Measurements from ENCODE around the gene KRT6B.
"Not testable (repeated sequence)": the region's sequence is repeated elsewhere in the genome, so short reads cannot be mapped to it uniquely, and the experiment has no call there.

KRT6B gene

DNA sequence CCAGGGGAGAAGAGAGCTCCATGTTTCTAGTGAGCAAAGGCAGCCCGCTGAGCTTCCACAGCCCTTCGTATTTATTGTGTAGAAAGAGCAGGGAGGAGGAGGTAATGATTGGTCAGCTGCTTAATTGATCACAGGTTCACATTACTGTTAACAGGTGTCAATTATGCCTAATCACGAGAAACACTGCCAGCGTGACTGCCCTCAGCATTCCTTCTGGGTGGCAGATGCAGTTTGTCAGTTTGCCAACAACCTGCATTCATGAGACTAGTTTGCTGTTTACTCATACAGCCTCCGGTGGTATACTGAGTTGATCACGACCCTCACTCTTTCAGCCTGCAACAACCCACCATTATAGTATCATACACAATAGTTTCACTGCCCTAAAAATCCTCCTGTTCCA lies 48.6 kb upstream of the KRT6B start:
- H3K9me3 ChIP-seq (ENCODE audit: control insufficient read depth, insufficient read depth, low read depth, low read length); H3K4me1 ChIP-seq (ENCODE audit: control insufficient read depth, insufficient read depth, low read length); POLR2A ChIA-PET; H3K4me3 ChIP-seq (ENCODE audit: low read depth, low read length); H3K36me3 ChIP-seq (ENCODE audit: control insufficient read depth in 2 of 2, insufficient read depth in 1 of 2, low read length in 2 of 2); H3K27ac ChIP-seq (ENCODE audit: extremely low read depth, low read depth, low read length): not testable (repeated sequence)
- CTCF ChIA-PET, result interaction anchor here (0.6 to 1.0 kb wide), 2 partner anchors 106 to 348 kb away, joined by 3 to 6 read pairs; no protein-coding TSS in a partner anchor

DNA sequence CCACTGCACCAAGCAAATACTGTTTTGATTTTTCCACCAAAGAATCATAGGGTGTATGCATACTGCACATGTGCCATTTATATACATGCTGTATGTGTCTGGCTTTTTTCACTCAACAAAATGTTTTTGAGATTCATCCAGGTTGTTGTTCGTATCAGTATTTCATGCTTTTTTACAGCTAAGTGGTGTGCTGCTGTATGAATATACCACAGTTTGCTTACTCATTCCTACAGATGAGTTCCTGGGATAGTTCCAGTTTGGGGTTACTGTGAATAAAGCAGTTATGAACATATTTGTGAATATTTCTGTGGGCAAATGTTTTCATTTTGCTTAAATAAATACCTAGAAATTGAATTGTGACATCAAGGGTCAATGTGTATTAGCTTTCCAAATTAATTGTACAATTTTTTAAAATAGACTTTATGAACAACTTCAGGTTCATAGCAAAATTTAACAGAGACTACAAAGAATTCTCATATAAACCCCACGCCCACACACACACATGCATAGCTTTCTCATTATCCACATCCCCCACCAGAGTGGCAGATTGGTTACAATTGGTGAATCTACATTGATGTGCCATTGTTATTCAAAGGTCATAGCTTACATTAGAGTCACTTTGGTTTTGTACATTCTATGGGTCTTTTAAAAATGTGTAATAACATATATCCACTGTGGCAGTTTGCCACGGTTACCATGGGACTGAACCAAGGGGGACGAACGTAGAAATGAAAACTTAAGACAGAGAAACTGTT lies 48.0 kb upstream of the KRT6B start:
- no peak overlapping the region for H3K4me3 ChIP-seq (ENCODE audit: low read depth, low read length)

DNA sequence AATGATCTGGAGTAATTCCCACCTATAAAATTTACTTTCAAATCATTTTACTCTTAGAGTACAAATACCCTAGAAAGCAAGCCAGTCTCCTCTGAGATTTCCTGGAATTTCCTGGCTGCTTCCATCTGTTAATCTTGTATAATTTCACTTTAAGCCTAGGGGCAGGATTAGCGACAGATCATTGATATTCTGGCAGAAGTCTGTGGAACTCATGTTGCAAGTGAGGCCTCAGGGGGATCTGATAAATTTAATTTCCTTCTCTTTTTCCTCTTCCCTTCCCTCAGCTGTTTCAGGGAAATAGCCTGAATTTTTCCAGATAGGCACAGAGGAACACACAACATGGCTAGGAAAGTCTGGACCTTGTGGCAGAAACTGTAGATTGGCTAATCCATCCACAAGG lies 47.0 kb upstream of the KRT6B start:
- Histone ChIP-seq H3K4me1 (ENCODE audit: control insufficient read depth, insufficient read depth, low read length) (peaks cover 6% of the 10 kb centered on the region), H3K4me3 (ENCODE audit: low read depth, low read length) (no peak overlapping the region), H3K9me3 (ENCODE audit: control insufficient read depth, insufficient read depth, low read depth, low read length) (no peaks in the 10 kb centered on the region), H3K36me3 (ENCODE audit: control insufficient read depth in 2 of 2, insufficient read depth in 1 of 2, low read length in 2 of 2) (no peaks in the 10 kb centered on the region), H3K27ac (ENCODE audit: extremely low read depth, low read depth, low read length) (no peak overlapping the region)
- TF ChIP-seq, protein P1, sequence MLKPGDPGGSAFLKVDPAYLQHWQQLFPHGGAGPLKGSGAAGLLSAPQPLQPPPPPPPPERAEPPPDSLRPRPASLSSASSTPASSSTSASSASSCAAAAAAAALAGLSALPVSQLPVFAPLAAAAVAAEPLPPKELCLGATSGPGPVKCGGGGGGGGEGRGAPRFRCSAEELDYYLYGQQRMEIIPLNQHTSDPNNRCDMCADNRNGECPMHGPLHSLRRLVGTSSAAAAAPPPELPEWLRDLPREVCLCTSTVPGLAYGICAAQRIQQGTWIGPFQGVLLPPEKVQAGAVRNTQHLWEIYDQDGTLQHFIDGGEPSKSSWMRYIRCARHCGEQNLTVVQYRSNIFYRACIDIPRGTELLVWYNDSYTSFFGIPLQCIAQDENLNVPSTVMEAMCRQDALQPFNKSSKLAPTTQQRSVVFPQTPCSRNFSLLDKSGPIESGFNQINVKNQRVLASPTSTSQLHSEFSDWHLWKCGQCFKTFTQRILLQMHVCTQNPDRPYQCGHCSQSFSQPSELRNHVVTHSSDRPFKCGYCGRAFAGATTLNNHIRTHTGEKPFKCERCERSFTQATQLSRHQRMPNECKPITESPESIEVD (tag by site-specific recombination; IDR thresholded peaks at IDR 0.05), result no peak
- TF ChIP-seq ZNF248 (tag by site-specific recombination; IDR thresholded peaks at IDR 0.05) (no peak), REST (tag by site-specific recombination; IDR thresholded peaks at IDR 0.05) (no peak), GFI1B (tag by site-specific recombination; IDR thresholded peaks at IDR 0.05) (no peak), IKZF3 (tag by site-specific recombination; IDR thresholded peaks at IDR 0.05) (no peak), PRDM2 (tag by site-specific recombination; IDR thresholded peaks at IDR 0.05; ENCODE audit: borderline replicate concordance) (no peak), ZNF514 (tag by site-specific recombination; IDR thresholded peaks at IDR 0.05) (no peak), ZNF830 (tag by site-specific recombination; IDR thresholded peaks at IDR 0.05; ENCODE audit: low read depth) (no peak), ZFP41 (tag by site-specific recombination; IDR thresholded peaks at IDR 0.05; ENCODE audit: borderline replicate concordance) (no peak)
- POLR2A ChIA-PET, result no interaction called here
- CTCF ChIA-PET, result interaction anchor here (1.0 kb wide), 1 partner anchor 83 kb away, joined by 3 read pairs; no protein-coding TSS in a partner anchor

More for the DNA sequence above, 48.0 kb upstream of the KRT6B start:
- H3K9me3 ChIP-seq (ENCODE audit: control insufficient read depth, insufficient read depth, low read depth, low read length), result no peaks in the 10 kb centered on the region
- no peak overlapping the region for H3K27ac ChIP-seq (ENCODE audit: extremely low read depth, low read depth, low read length)
- no peak for TF ChIP-seq ZFP3 (tag by site-specific recombination; IDR thresholded peaks at IDR 0.05; ENCODE audit: low read depth)
- TF ChIP-seq SCRT2 (tag by site-specific recombination; IDR thresholded peaks at IDR 0.05), result no peak
- no peak for TF ChIP-seq ZNF174 (tag by site-specific recombination; IDR thresholded peaks at IDR 0.05)
- no peak for TF ChIP-seq KLF10 (tag by site-specific recombination; IDR thresholded peaks at IDR 0.05)
- POLR2A ChIA-PET, result no interaction called here
- CTCF ChIA-PET, result interaction anchor here (0.6 to 1.0 kb wide), 3 partner anchors 42 to 366 kb away, joined by 3 to 4 read pairs (median 3); no protein-coding TSS in a partner anchor
- peaks cover 6% of the 10 kb centered on the region for H3K4me1 ChIP-seq (ENCODE audit: control insufficient read depth, insufficient read depth, low read length)
- H3K36me3 ChIP-seq (ENCODE audit: control insufficient read depth in 2 of 2, insufficient read depth in 1 of 2, low read length in 2 of 2), result no peaks in the 10 kb centered on the region

All from HEK293 (cell line).